WI38 (cell line): ENCODE data around the gene CACNB3.

Experiments
- H3K4me3 ChIP-seq: 2 replicates; pipeline ENCODE4 v1.5.1; 2011; ENCODE audit warnings: low read depth, mild to moderate bottlenecking, control low read depth, low read length
- TF ChIP-seq, protein P1 (sequence below): IDR thresholded peaks from 2 replicates; pipeline ENCODE4 v1.5.1; 2012; ENCODE audit warnings: low read depth, mild to moderate bottlenecking, control low read depth, low read length

CACNB3 gene

DNA sequence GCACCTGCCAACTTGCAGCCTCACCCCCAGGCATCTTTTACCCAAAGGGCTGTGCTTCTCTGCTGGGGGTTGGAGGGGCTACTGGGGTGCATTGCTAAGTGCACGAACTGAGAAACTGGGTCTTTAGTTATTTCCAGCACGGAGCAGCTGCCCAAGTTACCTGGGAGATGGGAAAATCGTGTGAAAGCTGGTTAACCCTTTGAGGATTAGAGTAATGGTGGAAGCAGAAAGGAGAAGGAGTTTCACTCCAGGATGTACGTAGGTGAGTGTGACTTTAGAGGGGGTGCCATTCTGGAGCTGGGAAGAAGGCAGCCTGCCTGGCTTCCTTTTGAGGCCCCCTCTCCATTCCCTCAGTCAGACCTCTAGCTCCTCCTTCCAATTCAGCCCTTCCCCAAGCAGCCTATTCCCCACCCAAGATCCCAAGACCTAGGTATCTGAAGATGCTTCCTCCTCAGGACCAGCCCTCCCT, 28.4 kb upstream of the CACNB3 start:
- TF ChIP-seq, protein P1, sequence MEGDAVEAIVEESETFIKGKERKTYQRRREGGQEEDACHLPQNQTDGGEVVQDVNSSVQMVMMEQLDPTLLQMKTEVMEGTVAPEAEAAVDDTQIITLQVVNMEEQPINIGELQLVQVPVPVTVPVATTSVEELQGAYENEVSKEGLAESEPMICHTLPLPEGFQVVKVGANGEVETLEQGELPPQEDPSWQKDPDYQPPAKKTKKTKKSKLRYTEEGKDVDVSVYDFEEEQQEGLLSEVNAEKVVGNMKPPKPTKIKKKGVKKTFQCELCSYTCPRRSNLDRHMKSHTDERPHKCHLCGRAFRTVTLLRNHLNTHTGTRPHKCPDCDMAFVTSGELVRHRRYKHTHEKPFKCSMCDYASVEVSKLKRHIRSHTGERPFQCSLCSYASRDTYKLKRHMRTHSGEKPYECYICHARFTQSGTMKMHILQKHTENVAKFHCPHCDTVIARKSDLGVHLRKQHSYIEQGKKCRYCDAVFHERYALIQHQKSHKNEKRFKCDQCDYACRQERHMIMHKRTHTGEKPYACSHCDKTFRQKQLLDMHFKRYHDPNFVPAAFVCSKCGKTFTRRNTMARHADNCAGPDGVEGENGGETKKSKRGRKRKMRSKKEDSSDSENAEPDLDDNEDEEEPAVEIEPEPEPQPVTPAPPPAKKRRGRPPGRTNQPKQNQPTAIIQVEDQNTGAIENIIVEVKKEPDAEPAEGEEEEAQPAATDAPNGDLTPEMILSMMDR = no peak
- H3K4me3 ChIP-seq = peak overlapping the region; percentile 84

DNA sequence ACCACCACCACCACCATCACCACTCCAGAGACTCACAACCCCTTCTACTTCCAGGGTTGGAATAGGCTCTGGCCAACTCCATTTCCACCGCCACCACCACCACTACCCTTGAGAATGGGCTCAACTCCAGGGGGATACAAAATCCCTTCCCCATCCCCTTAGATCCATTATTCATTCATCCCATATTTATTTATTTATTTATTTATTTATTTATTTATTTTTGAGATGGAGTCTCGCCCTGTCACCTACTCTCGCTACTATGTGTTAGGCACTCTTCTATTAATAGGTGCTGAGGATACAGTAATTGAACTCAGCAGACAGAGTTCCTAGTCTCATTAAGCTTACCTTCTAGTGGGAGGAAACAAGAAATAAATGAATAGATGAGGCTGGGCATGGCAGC, 24.6 kb upstream of the CACNB3 start:
- H3K4me3 ChIP-seq = no peak overlapping the region
- TF ChIP-seq, protein P1 = no peak

DNA sequence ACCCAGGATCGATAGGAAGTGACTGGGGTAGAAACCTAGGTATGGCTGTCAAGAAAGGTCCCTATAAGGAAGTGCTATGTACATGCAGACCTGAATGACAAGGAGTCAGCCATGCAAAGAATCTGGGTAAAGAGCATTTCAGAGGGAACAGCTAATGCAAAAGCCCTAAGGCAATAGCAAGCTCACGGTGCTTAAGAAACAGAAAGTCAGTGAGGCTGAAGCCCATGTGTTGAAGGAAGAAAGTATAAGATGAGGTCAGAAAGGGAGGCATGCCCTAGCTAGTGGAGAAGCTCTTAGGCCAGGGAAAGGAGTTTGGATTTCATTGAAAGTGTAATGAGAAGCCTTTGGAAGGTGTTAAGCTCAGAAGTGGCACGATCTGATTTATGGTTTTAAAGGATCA, 23.4 kb upstream of the CACNB3 start:
- TF ChIP-seq, protein P1 = no peak
- no peak overlapping the region for H3K4me3 ChIP-seq

DNA sequence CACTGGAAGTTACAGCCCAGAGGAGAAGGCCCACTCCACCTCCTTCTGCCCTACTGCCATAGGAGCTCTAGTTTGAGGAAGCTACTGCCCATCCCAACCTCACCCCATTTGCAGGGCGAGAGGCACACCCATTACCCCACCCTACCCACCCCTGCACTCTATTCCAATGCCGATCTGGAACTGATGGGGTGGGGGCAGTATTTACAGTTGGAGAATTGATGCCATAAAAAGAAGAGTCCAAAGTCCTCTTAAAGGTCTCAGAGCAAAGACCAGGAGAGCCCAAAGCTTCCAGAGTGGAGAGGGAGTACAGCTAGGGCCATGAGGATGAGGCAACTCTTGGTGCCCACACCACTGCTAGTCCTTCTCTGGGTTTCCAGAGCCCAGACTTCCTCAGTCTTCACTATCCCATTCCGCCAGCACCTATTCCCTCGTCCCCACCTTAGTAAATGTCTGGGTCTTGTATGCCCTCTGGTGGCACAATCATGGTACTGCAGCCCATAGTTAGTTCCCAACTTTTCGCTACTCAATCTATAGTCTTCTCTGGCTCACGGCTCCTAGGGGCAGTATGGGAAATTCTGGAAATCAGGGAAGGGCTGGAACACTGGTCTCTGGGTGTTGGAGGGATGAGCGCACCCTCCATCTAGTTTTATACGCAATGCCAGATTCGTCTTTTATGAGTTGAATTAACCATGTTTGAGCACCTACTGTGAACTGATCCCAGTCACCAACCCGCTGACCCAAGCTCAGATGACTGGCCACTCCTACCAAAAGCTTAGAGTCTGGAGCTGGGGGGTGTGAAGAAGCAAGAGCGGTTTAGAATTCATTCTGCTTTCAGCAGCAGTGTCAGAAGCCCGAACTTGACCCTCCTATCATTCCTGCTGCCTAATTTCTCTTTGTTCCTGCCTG, 22.5 kb upstream of the CACNB3 start:
- H3K4me3 ChIP-seq = no peak overlapping the region
- TF ChIP-seq, protein P1 = peak; percentile 95

DNA sequence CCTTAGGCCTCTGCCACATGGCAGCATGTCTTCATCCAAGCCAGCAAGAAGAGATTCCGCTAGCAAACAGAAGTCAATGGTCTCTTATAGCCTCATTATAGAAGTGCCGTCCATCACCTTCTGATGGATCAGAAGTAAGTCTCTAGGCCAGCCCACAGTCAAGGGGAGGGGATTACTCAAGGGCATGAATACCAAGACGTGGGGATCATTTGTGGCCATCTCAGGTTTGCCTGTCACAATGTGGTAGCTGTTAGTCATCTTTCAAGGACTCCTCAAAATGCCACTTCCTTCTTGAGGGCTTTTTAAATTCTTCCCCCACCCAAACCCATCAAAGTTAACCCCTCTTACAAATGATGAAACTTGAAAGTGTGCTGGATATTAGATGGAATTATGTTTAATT, 21.3 kb upstream of the CACNB3 start:
- TF ChIP-seq, protein P1 = no peak

DNA sequence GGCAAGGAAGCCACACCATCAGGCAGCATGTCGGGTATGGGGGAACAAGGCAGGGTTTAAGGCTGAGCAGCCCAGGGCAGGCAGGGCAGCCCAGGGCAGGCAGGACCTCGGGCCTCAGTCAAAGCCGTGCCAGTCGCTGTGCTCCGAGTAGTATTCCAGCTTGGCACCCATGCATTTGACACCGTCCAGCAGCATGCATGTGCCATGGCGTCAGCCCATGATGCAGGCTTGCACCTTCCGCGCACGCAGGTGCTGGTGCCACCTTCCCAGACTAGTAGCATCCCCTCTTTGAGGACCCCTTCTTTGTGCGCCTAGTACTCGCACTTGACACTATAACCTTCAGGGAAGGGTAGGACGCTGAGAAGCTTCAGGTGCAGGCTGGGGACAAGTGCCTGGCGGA, 17.8 kb upstream of the CACNB3 start:
- H3K4me3 ChIP-seq = no peak overlapping the region

More for the DNA sequence above, 21.3 kb upstream of the CACNB3 start:
- no peak overlapping the region for H3K4me3 ChIP-seq

DNA sequence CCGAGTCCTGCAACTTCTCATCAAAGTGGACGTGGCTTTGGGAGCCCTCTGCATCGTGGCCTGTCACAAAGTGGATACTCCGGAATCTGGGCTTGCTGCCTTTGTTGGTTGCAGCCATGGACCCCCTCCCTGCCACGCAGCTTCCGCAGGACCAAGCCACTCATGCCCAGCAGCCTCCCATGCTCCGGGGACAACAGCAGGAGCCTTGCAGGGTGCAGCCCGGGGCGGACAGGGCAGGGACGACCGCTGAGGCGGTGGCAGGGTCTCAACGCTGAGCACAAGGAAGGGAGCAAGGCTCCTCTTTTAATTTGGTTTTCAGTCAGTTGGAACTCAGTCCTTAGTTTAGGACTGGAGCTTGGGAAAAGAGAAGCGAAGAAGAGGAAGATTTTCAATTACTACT, 17.3 kb upstream of the CACNB3 start:
- TF ChIP-seq, protein P1 = no peak
- H3K4me3 ChIP-seq = no peak overlapping the region

More for the DNA sequence above, 17.8 kb upstream of the CACNB3 start:
- TF ChIP-seq, protein P1 = no peak
